ENCODE measurements around the gene PPP1R14C. TPM values are rescaled to one million over a fixed set of nuclear protein-coding genes. Genes with fewer than 3 reads are reported as not detected.

The PPP1R14C gene
- total and polyA plus RNA-seq, 2 experiments from 2014 or later, result 2.1 to 5.2 TPM

GRCh38 chr6:150195996-150196417 is 53.2 kb downstream of the PPP1R14C start:
- no peaks in the 10 kb centered on the region for H3K9me2 ChIP-seq (replicated peaks; ENCODE audit: insufficient read depth)
- peaks cover 18% of the 10 kb centered on the region for H3K4me1 ChIP-seq (ENCODE audit: insufficient read depth)
- peak; percentile 59 for DNase-seq (ENCODE audit: low spot score)
- H4K20me1 ChIP-seq (ENCODE audit: insufficient read depth, poor library complexity, severe bottlenecking), result no peaks in the 10 kb centered on the region
- no peaks in the 10 kb centered on the region for H3K9me3 ChIP-seq (ENCODE audit: low read depth)
- no peaks in the 10 kb centered on the region for H3K79me2 ChIP-seq
- H3K4me2 ChIP-seq, result no peak overlapping the region
- no peak overlapping the region for H3K4me3 ChIP-seq
- no peaks in the 10 kb centered on the region for H3K27me3 ChIP-seq
- no peaks in the 10 kb centered on the region for H3K36me3 ChIP-seq (replicated peaks; ENCODE audit: insufficient read depth, low read depth)
- no peak overlapping the region for H3K27ac ChIP-seq
- TF ChIP-seq EZH2phosphoT487 (IDR thresholded peaks at IDR 0.05; ENCODE audit: low read depth, severe bottlenecking, unreplicated experiment) (no peak), EZH2 (IDR thresholded peaks at IDR 0.05; ENCODE audit: borderline replicate concordance) (no peak), CTCF (IDR thresholded peaks at IDR 0.05; ENCODE audit: poor library complexity) (no peak)
- 43% methylated on average over 2 of the region's 2 CpGs for WGBS (ENCODE audit: low lambda C conversion rate, missing lambda C conversion rate)
- no peak overlapping the region for H2AFZ ChIP-seq

- H4K20me1 ChIP-seq (ENCODE audit: insufficient read depth, poor library complexity, severe bottlenecking), result no peaks in the 10 kb centered on the region
- H3K4me1 ChIP-seq (ENCODE audit: insufficient read depth), result peaks cover 25% of the 10 kb centered on the region
- no peaks in the 10 kb centered on the region for H3K9me3 ChIP-seq (ENCODE audit: low read depth)
- H3K4me2 ChIP-seq, result no peak overlapping the region
- TF ChIP-seq EZH2phosphoT487 (IDR thresholded peaks at IDR 0.05; ENCODE audit: low read depth, severe bottlenecking, unreplicated experiment), result no peak
- no peak for TF ChIP-seq EZH2 (IDR thresholded peaks at IDR 0.05; ENCODE audit: borderline replicate concordance)
- TF ChIP-seq CTCF (IDR thresholded peaks at IDR 0.05; ENCODE audit: poor library complexity), result no peak
- no peaks in the 10 kb centered on the region for H3K36me3 ChIP-seq (replicated peaks; ENCODE audit: insufficient read depth, low read depth)
- no peaks in the 10 kb centered on the region for H3K27me3 ChIP-seq
- H3K27ac ChIP-seq, result no peak overlapping the region
- 88% methylated on average over 16 of the region's 16 CpGs for WGBS (ENCODE audit: low lambda C conversion rate, missing lambda C conversion rate)
- no peaks in the 10 kb centered on the region for H3K79me2 ChIP-seq
- DNase-seq (ENCODE audit: low spot score), result no peak
- no peaks in the 10 kb centered on the region for H3K9me2 ChIP-seq (replicated peaks; ENCODE audit: insufficient read depth)
- H2AFZ ChIP-seq, result no peak overlapping the region
- H3K4me3 ChIP-seq, result no peak overlapping the region
Observed at GRCh38 chr6:150196942-150197745, 54.3 kb downstream of the PPP1R14C start.

GRCh38 chr6:150198532-150198931 is 55.7 kb downstream of the PPP1R14C start:
- H3K27ac ChIP-seq, result no peak overlapping the region
- no peak for DNase-seq (ENCODE audit: low spot score)
- H3K27me3 ChIP-seq, result no peaks in the 10 kb centered on the region
- H3K36me3 ChIP-seq (replicated peaks; ENCODE audit: insufficient read depth, low read depth), result no peaks in the 10 kb centered on the region
- TF ChIP-seq EZH2 (IDR thresholded peaks at IDR 0.05; ENCODE audit: borderline replicate concordance) (no peak), CTCF (IDR thresholded peaks at IDR 0.05; ENCODE audit: poor library complexity) (no peak), EZH2phosphoT487 (IDR thresholded peaks at IDR 0.05; ENCODE audit: low read depth, severe bottlenecking, unreplicated experiment) (no peak)
- H3K4me1 ChIP-seq (ENCODE audit: insufficient read depth), result peaks cover 34% of the 10 kb centered on the region
- no peaks in the 10 kb centered on the region for H3K9me2 ChIP-seq (replicated peaks; ENCODE audit: insufficient read depth)
- H3K79me2 ChIP-seq, result no peaks in the 10 kb centered on the region
- no peaks in the 10 kb centered on the region for H4K20me1 ChIP-seq (ENCODE audit: insufficient read depth, poor library complexity, severe bottlenecking)
- H2AFZ ChIP-seq, result no peak overlapping the region
- no peaks in the 10 kb centered on the region for H3K9me3 ChIP-seq (ENCODE audit: low read depth)
- 96% methylated on average over 7 of the region's 7 CpGs for WGBS (ENCODE audit: low lambda C conversion rate, missing lambda C conversion rate)
- H3K4me3 ChIP-seq, result no peak overlapping the region
- no peak overlapping the region for H3K4me2 ChIP-seq
